IPS-NIHi7 (cell line): ENCODE data around the gene RAB30.

Experiments
- DNase-seq: peaks from one replicate; pipeline ENCODE4 v3.0.0; 2012; ENCODE audit warnings: mixed read lengths; ENCODE audit errors: extremely low spot score

The RAB30 gene

GRCh38 chr11:83039566-83039965 lies 32.1 kb downstream of the RAB30 start:
- DNase-seq: no peak

- no peak for DNase-seq
Measured at GRCh38 chr11:83037877-83038276, 33.8 kb downstream of the RAB30 start.

- no peak for DNase-seq
Measured at GRCh38 chr11:83036701-83037100, 35.0 kb downstream of the RAB30 start.

GRCh38 chr11:83035070-83035854 lies 36.4 kb downstream of the RAB30 start:
- DNase-seq: no peak

- no peak for DNase-seq
Measured at GRCh38 chr11:83034673-83035014, 37.1 kb downstream of the RAB30 start.

- no peak for DNase-seq
Measured at GRCh38 chr11:83033972-83034672, 37.6 kb downstream of the RAB30 start.

GRCh38 chr11:83033371-83033770 lies 38.3 kb downstream of the RAB30 start:
- DNase-seq: no peak

- no peak for DNase-seq
Measured at GRCh38 chr11:83031127-83031526, 40.6 kb downstream of the RAB30 start.

GRCh38 chr11:83027794-83028193 lies 43.9 kb downstream of the RAB30 start:
- no peak for DNase-seq

- DNase-seq: no peak
Measured at GRCh38 chr11:83027289-83027688, 44.4 kb downstream of the RAB30 start.

GRCh38 chr11:83026229-83026628 lies 45.5 kb downstream of the RAB30 start:
- DNase-seq: no peak

- no peak for DNase-seq
Measured at GRCh38 chr11:83025267-83025704, 46.4 kb downstream of the RAB30 start.

- DNase-seq: no peak
Measured at GRCh38 chr11:83024270-83024854, 47.3 kb downstream of the RAB30 start.

- DNase-seq: no peak
Measured at GRCh38 chr11:83023410-83023809, 48.3 kb downstream of the RAB30 start.

GRCh38 chr11:83021780-83022125 lies 49.9 kb downstream of the RAB30 start:
- no peak for DNase-seq

- DNase-seq: no peak
Measured at GRCh38 chr11:83020942-83021779, 50.5 kb downstream of the RAB30 start.

- no peak for DNase-seq
Measured at GRCh38 chr11:83019888-83020579, 51.7 kb downstream of the RAB30 start.

- DNase-seq: no peak
Measured at GRCh38 chr11:83014951-83015350, 56.7 kb downstream of the RAB30 start.

- DNase-seq: no peak
Measured at GRCh38 chr11:83012168-83013067, 59.3 kb downstream of the RAB30 start.

GRCh38 chr11:83011333-83012167 lies 60.1 kb downstream of the RAB30 start:
- no peak for DNase-seq
